GM18519 (cell line): ENCODE results near the gene NUDCD3.

Experiments
- ATAC-seq: cut with Tn5 transposase; IDR thresholded peaks from one replicate; pipeline ENCODE4 v1.9.1; 2021; ENCODE audit warnings: mild to moderate bottlenecking, moderate library complexity; ENCODE audit not compliant: unreplicated experiment, low FRiP score

NUDCD3 gene

DNA sequence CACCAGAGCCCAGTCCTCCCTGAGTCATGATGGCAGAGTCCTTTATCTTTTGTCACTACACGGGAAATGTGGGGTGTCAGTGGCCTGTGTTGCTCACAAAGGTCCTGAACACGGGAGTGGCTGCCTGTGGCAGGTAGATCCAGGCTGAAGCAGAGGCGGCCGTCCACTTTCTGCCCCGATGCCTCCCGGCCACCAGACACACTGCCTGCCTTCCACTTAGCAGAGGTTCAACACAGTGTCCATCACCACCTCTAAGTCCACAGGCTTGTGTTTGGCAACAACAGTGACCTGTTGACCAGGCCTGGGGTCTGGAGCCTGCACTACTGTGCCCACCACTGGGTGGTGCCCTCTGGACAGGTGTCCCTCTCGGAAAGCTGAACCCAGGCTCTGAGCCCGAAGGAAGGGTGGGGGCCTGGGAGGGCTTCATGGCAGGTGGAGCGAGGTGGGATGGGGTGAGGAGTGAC is 115.2 kb downstream of the NUDCD3 start:
- no peak for ATAC-seq

DNA sequence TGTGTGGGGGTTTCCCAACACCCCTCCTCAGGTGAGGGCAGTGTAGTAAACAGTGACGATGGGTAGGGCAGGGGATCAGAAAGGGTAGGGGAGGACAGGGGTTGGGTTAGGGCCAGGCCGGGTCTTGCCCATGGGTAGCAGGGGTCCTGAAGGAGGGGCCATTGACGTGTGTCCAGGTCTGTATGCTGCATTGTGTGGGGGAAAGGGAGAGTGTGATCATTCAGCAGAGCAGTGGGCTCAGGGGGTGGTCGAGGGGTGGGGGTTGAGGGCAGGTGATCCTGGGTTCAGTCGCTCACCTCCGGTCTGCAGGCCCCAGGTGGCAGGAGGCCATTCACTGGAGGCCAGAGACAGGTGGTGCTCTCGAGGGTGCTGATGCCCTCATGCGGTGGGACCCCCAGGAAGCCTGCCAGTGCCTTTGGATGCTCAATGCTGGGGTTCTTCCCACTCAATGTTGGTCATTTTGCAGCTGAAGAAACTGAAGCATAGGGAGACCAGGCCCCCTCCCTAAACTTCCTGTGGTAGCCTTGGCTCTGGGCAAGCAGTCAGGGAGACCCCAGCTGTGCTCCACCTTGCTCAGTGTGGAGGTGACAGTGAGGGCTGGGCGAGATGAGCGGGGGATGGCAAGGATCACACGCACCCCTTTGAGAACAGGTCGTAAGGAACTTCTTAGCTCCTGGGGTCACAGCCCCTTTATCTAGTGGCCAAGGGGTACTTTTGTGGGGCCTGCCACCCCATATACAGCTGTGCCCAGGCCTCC is 116.3 kb downstream of the NUDCD3 start:
- ATAC-seq, result no peak

DNA sequence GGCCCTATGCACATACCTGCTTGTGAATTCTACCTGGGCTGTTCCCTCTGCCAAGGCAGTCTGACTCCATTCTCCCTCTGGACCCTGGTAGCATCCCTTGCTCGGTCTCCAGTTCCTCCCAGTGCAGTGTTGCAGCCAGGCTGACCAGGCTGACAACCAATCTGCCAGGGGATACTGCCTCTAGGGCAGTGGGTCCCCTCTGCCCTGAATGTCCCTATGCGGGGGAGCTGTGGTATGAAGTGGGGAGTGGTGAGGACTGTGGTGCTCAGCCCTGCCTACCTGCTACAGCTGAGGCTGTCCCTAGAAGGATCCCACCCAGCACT is 117.1 kb downstream of the NUDCD3 start:
- no peak for ATAC-seq

DNA sequence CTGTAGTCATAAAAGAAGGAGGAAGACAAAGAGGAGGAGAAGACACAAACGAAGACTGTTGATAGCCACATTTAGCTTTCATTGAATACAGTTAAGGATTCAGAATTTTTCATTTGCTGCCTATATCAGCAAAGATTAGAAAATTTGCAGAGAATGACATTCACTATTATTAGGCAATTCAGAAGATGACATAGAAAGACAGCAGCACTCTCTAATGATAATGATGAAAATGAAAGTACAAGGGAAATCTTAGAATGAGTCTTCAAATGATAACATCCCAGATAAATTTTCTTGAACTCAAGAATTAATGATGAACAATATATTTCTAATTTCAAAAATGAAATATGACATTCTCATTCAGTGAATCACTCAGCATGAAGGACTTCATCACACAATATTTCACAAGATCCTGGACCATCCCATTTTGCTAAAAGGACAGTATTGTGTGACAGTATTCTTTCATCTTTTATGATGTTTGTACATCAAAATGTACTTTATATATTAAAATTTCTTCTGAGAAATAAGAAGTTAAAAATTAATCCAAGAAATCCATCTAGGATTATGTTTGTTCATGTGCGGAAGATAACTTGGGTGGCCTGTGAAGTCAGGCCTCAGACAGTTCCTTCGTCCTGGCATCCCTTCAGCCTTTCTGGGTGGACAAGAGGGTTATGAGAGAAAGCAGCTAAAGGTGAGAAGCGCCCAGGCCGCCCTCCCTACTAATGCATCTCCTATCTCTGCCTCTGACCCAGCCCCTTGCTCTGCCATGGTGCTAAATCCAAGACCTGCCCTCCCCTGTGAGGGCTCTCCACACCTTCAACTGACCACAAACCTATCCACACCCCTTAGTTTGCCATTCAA is 117.7 kb downstream of the NUDCD3 start:
- ATAC-seq, result no peak

GRCh38 chr7:44368885-44369284 is 121.6 kb downstream of the NUDCD3 start:
- no peak for ATAC-seq

- no peak for ATAC-seq
Measured at GRCh38 chr7:44368455-44368854, 122.0 kb downstream of the NUDCD3 start.

DNA sequence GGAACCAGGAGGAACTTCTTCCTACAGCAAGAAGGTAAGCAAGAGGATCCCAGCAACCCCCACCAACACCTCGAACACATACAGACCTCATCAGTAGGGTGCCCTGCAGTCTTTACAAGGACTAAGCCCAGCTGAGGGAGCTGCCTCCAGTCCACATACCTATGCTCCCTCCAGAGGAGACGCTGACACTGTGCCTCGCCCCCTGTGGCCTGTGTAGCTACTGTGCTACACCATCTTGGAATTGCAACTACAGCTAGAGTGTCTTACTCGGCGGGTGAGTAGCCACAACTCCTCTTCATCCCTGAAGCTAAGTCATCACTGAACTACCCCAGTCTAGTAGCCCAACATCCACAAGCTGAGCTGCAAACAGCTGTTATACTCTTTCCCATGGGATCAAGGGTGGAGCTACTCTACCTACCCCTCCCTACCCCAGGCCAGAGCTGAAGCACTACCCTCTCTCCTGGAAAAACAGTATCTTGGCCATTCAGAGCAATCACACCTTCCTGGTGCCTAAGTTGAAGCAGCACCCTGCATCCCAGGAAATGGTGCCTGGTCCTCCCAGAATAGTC is 122.9 kb downstream of the NUDCD3 start:
- ATAC-seq, result no peak

GRCh38 chr7:44366986-44367385 is 123.5 kb downstream of the NUDCD3 start:
- ATAC-seq, result no peak

DNA sequence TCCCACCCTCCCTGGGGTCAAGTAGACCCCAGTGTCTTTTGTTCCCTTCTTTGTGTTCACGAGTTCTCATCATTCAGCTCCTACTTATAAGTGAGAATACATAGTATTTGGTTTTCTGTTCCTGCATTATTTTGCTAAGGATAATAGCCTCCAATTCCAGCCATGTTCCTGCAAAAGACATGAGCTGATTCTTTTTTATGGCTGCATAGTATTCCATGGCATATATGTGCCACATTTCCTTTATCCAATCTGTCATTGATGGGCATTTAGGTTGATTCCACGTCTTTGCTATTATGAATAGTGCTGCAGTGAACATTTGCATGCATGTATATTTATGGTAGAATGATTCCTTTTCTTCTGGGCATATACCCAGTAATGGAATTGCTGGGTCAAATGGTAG is 136.8 kb downstream of the NUDCD3 start:
- no peak for ATAC-seq

GRCh38 chr7:44348851-44349781 is 141.3 kb downstream of the NUDCD3 start:
- no peak for ATAC-seq

DNA sequence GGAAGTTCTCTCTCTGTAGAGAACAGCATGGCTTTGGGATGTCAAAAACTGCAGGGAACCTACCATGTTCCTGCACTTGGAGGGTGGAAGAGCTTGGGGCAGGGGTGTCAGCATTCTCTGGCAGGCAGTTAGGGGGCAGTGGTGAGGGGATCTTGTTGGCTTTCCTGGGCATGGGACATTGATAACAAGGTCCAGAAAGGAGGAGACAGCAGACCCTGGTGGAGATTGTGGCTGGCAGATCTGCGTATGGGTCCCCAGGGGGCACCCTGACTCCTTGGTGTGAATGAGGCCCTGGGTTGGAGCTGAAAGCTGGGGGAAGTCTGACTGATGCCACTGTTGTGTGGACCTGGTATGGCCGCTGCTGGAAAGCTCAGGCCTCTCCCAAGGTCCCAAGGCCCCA is 142.2 kb downstream of the NUDCD3 start:
- no peak for ATAC-seq

DNA sequence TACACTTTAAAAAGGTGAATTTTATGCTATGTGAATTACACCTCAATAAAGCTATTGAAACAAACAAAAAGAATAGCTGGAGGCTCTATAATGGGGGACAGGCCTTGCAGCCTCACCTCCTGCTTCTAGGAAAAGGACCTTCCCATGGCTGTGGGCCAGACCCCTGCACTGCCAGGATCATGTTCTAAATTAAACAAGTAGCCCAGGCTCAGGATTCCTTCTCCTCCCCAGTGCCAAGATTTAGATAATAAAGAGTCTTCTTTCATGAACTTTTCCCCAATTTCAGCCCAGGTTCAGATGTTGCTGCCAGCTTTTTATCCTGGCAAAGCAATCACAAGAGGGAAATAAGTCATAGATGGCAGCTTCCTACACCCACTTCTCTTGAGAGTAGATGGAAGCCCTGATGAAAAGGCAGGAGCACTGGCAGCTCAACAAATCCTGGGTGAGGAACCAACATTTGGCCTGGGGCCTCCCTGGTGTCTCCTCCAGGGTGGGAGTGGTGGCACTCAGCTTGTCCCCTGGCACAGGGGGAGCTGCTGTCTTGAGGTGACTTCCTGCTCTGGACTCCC is 142.8 kb downstream of the NUDCD3 start:
- no peak for ATAC-seq

- ATAC-seq, result no peak
Measured at GRCh38 chr7:44346063-44346462, 144.4 kb downstream of the NUDCD3 start.

- ATAC-seq, result no peak
Measured at GRCh38 chr7:44341401-44341800, 149.1 kb downstream of the NUDCD3 start.

DNA sequence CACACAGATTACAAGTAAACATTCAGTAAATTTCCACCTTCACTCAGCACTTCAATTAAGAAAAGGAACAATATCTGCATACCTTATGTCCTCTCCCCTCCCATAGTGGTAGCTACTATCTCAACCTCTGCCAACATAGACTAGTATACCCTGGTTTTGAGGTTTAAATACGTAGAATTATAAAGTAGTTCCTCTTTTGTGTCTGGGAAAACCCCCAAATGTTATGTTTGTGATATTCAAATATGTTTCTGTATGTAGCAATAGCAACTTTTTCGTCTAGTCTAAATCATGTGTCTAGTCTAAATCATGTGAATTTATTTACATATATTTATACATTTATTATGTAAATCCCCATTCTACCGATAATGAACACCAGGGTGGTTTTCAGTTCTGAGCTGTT is 151.9 kb downstream of the NUDCD3 start:
- ATAC-seq, result no peak

DNA sequence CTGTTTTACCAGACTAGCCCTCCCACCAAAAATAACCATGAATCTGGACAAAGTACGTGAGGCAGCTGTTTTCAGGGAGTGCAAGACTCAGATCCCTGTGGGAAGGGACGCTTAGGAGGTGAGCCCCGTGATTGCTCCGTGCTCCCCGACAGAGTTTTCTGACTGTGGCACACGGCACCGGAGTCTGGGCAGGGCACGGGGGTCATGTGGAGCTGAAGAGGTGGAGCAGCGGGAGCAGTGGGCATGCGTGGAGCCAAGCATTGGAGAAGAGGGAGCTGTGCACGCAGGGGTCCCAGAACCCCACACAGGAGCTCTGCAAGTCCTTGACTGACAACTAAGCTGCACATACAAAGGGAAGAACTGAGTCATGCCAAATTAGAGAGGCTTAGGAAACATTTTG is 154.0 kb downstream of the NUDCD3 start:
- ATAC-seq, result no peak

GRCh38 chr7:44335184-44335583 is 155.3 kb downstream of the NUDCD3 start:
- ATAC-seq, result no peak

DNA sequence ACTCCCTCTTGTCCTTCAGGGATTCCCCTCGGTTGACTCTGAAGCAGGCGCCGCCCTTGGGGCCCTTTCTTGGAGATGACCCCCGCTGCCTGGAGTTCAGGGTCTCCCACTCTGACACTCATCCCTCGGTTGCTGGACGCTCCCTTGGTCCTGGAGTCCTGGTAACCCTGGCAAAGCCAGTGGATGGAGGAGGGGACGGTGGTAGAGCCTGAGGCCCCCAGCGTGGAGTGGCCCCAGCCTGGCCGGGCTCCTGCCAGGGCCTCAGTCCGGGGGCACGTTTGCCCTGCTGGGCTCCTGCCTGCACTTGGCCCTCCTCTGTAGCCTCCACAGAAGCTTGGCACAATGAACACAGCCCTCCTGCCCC is 155.7 kb downstream of the NUDCD3 start:
- ATAC-seq, result no peak

GRCh38 chr7:44333911-44334733 is 156.3 kb downstream of the NUDCD3 start:
- ATAC-seq, result no peak
